ENCODE results near the gene AGAP1. TPM values are rescaled to one million over a fixed set of nuclear protein-coding genes. Genes with fewer than 3 reads are reported as not detected.

Gene AGAP1
- total RNA-seq, 1 donor from 2014 or later: 54.7 TPM

DNA sequence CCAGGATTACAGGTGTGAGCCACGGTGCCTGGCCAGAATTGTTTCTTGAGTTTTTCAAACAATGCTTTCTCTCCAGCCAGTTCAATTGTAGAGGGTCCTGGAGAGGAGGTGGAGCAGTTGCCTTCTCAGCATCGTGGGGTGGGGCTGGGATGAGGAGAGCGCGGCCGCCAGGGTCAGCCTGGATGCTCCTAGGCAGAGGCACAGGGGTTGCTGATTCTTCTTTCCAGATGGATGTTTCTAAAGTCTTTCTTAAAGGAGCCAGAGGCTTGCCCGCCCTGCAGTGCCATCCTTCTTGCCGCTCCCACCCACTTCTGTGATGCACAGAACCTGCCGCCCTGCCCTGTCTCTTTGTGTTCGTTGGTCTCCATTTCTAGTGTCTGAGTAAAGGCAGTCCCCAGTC is 61.1 kb downstream of the AGAP1 start:
- no peak overlapping the region for H3K4me3 Mint-ChIP-seq
- H3K4me1 Mint-ChIP-seq: peaks cover 41% of the 10 kb centered on the region
- no peak for DNase-seq (ENCODE audit: low read depth, low spot score)
- H3K9me3 Mint-ChIP-seq: no peaks in the 10 kb centered on the region
- no peaks in the 10 kb centered on the region for H3K27me3 Mint-ChIP-seq (ENCODE audit: low read depth)
- H3K27ac Mint-ChIP-seq (ENCODE audit: unreplicated experiment): no peak overlapping the region
- H3K36me3 Mint-ChIP-seq (ENCODE audit: low read depth): no peaks in the 10 kb centered on the region
- TF ChIP-seq, protein P1, sequence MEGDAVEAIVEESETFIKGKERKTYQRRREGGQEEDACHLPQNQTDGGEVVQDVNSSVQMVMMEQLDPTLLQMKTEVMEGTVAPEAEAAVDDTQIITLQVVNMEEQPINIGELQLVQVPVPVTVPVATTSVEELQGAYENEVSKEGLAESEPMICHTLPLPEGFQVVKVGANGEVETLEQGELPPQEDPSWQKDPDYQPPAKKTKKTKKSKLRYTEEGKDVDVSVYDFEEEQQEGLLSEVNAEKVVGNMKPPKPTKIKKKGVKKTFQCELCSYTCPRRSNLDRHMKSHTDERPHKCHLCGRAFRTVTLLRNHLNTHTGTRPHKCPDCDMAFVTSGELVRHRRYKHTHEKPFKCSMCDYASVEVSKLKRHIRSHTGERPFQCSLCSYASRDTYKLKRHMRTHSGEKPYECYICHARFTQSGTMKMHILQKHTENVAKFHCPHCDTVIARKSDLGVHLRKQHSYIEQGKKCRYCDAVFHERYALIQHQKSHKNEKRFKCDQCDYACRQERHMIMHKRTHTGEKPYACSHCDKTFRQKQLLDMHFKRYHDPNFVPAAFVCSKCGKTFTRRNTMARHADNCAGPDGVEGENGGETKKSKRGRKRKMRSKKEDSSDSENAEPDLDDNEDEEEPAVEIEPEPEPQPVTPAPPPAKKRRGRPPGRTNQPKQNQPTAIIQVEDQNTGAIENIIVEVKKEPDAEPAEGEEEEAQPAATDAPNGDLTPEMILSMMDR (conservative IDR thresholded peaks at IDR 0.05): no peak

DNA sequence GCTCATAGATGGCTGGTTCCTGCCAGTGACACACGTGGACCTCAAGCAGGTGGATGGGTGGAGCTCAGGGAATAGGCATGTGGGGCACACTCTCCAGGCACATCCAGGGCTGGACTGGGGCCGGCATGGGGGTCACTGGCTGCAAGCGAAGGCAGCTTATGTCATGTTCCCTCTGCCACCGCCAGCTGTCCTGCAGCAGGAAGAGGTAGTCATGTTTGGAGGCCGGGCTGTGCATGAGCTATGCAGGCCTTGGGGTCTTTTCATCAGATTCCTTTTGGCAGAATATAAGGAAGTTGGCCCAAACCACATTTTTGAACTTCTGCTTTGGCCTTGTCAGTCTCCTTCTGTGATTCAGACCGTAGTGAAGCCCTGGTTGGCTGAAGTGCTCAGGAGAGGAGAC is 61.5 kb downstream of the AGAP1 start:
- peaks cover 45% of the 10 kb centered on the region for H3K4me1 Mint-ChIP-seq

DNA sequence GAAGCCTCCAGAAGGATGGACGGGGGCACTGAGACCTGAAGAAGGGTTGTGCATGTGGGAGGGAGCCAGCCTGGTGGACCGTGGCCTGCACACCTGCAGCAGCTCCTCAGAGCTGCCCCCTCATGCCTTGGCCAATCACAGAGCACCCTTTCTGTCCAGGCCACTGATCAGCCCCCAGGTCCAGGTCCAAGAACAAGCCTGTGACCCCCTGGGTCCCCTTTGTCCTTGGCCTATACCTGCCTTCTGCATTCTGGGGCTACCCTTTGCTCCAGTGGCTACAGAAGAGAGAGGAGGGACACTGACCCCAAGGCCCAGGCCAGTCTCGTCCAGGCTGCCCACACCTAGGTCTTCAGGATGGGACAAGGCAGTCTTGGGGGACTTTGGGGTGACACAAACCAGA is 62.2 kb downstream of the AGAP1 start:
- H3K4me1 Mint-ChIP-seq: peaks cover 49% of the 10 kb centered on the region
- TF ChIP-seq, protein P1 (conservative IDR thresholded peaks at IDR 0.05): no peak
- H3K36me3 Mint-ChIP-seq (ENCODE audit: low read depth): no peaks in the 10 kb centered on the region
- no peaks in the 10 kb centered on the region for H3K27me3 Mint-ChIP-seq (ENCODE audit: low read depth)
- no peak for DNase-seq (ENCODE audit: low read depth, low spot score)
- no peak overlapping the region for H3K4me3 Mint-ChIP-seq
- H3K9me3 Mint-ChIP-seq: no peaks in the 10 kb centered on the region
- H3K27ac Mint-ChIP-seq (ENCODE audit: unreplicated experiment): no peak overlapping the region

More for the DNA sequence above, 61.5 kb downstream of the AGAP1 start:
- Mint-ChIP-seq H3K9me3 (no peaks in the 10 kb centered on the region), H3K4me3 (no peak overlapping the region), H3K27me3 (ENCODE audit: low read depth) (no peaks in the 10 kb centered on the region), H3K36me3 (ENCODE audit: low read depth) (no peaks in the 10 kb centered on the region), H3K27ac (ENCODE audit: unreplicated experiment) (no peak overlapping the region)
- TF ChIP-seq, protein P1 (conservative IDR thresholded peaks at IDR 0.05): no peak
- no peak for DNase-seq (ENCODE audit: low read depth, low spot score)

DNA sequence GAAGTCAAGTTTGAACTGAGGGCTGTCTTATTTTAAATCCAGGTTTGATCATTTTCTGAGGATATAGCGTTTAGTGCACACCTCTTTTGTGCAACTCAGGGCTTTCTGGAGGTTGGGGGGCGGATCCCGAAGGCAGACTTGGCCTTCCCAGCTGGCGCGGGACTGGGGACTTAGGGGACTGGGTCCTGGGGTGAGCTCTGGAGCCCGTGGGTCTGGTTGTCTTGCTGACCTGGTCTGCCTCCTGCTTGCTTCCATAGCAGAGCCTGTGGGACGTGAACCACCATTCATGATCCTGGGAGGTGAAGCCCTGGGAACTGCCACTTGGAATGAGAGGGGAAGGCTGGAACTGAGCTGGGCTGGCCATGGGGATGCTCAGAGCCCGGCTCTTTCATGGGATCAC is 63.1 kb downstream of the AGAP1 start:
- Mint-ChIP-seq H3K27me3 (ENCODE audit: low read depth) (no peaks in the 10 kb centered on the region), H3K4me3 (no peak overlapping the region), H3K4me1 (peaks cover 53% of the 10 kb centered on the region), H3K9me3 (no peaks in the 10 kb centered on the region), H3K27ac (ENCODE audit: unreplicated experiment) (no peak overlapping the region), H3K36me3 (ENCODE audit: low read depth) (no peaks in the 10 kb centered on the region)
- no peak for DNase-seq (ENCODE audit: low read depth, low spot score)
- TF ChIP-seq, protein P1 (conservative IDR thresholded peaks at IDR 0.05): no peak

DNA sequence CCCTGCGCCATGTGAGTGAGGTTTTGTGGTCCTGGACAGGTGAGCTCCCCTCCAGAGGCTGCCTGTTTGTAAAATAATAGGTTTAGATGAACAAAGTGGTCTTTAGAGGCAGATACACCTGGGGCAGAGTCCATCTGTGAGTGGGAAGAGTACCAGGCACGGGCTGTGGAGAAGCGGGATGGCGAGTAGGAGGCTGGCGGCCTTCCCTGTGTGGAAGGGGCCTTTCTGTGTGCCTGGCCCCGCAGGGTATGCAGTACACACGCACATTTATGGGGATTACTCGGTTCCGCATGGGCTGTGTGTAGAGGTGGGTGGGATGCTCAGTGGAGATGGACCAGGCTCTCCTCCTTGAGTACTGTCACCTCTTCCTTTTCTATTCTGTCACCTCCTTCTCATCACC is 64.1 kb downstream of the AGAP1 start:
- Mint-ChIP-seq H3K4me1 (peaks cover 51% of the 10 kb centered on the region), H3K27ac (ENCODE audit: unreplicated experiment) (no peak overlapping the region), H3K4me3 (no peak overlapping the region), H3K36me3 (ENCODE audit: low read depth) (no peaks in the 10 kb centered on the region), H3K27me3 (ENCODE audit: low read depth) (no peaks in the 10 kb centered on the region), H3K9me3 (no peaks in the 10 kb centered on the region)
- TF ChIP-seq, protein P1 (conservative IDR thresholded peaks at IDR 0.05): no peak
- DNase-seq (ENCODE audit: low read depth, low spot score): no peak

DNA sequence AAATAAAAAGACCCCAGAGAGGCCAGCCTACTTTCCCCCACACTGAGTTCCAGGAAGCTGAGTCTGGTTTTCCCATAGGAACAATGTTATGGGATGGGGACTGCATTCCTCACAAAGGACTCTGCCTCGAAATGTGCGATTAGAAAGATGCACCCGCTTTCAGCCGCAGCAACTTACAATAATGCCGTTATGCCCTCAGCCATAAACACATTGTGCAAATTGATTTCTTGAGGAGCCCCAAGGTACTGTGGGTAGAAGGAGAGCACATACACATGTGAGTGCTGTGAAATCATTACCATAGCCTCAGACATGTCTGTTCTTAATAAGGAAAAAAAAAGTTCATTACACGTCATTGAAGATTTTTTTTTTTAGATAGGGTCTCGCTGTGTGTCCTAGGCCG is 64.7 kb downstream of the AGAP1 start:
- H3K27me3 Mint-ChIP-seq (ENCODE audit: low read depth): no peaks in the 10 kb centered on the region
- no peak for DNase-seq (ENCODE audit: low read depth, low spot score)
- H3K36me3 Mint-ChIP-seq (ENCODE audit: low read depth): no peaks in the 10 kb centered on the region
- TF ChIP-seq, protein P1 (conservative IDR thresholded peaks at IDR 0.05): no peak
- H3K4me1 Mint-ChIP-seq: peaks cover 51% of the 10 kb centered on the region
- no peaks in the 10 kb centered on the region for H3K9me3 Mint-ChIP-seq
- no peak overlapping the region for H3K4me3 Mint-ChIP-seq
- no peak overlapping the region for H3K27ac Mint-ChIP-seq (ENCODE audit: unreplicated experiment)

All from neural crest cell (in vitro differentiated cells).